Fibroblast of the aortic adventitia (primary cell): ENCODE results near the gene CALHM5. TPM values are rescaled to one million over a fixed set of nuclear protein-coding genes. Genes with fewer than 3 reads are reported as not detected.

Experiments
- DNase-seq: peaks from one replicate; pipeline ENCODE4 v3.0.0-alpha.2; 2010; ENCODE audit warnings: low read depth
- H3K4me3 ChIP-seq: 2 replicates; pipeline ENCODE4 v1.5.1; 2011; ENCODE audit warnings: low read depth, mild to moderate bottlenecking, control low read depth, low read length, moderate library complexity
- total RNA-seq: library from RNA; depleted of rRNA; stranded (reverse); fragments of >200 nt; gene quantifications from 2 replicates; pipeline ENCODE4 v1.2.3, GENCODE V29; 2012; ENCODE audit warnings: low replicate concordance
- TF ChIP-seq, protein P1 (sequence below): IDR thresholded peaks from 2 replicates; pipeline ENCODE4 v1.5.1; 2011; ENCODE audit warnings: mild to moderate bottlenecking, low read length, control low read depth, inconsistent platforms; ENCODE audit not compliant: insufficient read depth

The CALHM5 gene
- total RNA-seq, 1 donor = 8.2 TPM

GRCh38 chr6:116543149-116543548, 31.7 kb downstream of the CALHM5 start:
- TF ChIP-seq, protein P1, sequence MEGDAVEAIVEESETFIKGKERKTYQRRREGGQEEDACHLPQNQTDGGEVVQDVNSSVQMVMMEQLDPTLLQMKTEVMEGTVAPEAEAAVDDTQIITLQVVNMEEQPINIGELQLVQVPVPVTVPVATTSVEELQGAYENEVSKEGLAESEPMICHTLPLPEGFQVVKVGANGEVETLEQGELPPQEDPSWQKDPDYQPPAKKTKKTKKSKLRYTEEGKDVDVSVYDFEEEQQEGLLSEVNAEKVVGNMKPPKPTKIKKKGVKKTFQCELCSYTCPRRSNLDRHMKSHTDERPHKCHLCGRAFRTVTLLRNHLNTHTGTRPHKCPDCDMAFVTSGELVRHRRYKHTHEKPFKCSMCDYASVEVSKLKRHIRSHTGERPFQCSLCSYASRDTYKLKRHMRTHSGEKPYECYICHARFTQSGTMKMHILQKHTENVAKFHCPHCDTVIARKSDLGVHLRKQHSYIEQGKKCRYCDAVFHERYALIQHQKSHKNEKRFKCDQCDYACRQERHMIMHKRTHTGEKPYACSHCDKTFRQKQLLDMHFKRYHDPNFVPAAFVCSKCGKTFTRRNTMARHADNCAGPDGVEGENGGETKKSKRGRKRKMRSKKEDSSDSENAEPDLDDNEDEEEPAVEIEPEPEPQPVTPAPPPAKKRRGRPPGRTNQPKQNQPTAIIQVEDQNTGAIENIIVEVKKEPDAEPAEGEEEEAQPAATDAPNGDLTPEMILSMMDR = no peak
- no peak overlapping the region for H3K4me3 ChIP-seq
- no peak for DNase-seq

DNA sequence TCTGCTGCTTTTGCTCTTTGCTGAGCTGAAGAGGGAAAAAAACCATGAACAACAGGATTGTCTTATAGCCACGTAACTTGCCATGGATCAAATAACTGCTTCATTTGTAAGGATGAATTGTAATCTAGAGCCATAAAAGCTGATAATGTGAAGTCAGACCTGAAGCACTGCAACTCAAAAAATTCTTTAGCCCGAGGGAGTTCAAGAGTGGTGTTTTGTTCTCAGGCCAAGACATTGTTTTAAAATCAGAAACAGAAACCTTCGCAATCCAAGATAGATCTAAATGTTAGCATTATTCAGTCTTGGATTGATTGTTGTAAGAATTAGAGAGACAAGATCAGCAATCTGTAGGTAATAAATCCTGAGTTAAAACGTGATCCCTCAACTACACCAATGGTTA, 34.2 kb downstream of the CALHM5 start, which contains the start of gene TRAPPC3L:
Gene TRAPPC3L (minus strand): TSS at position 34 of the 400 bp plus-strand sequence. CDS start 170 bp downstream, outside the sequence.
- peak; percentile 56 for DNase-seq
- TF ChIP-seq, protein P1 = no peak
- H3K4me3 ChIP-seq = no peak within 1 kb of the TSS

- TF ChIP-seq, protein P1 = no peak
- no peak for DNase-seq
- H3K4me3 ChIP-seq = no peak overlapping the region
Observed at GRCh38 chr6:116547358-116547757, 35.9 kb downstream of the CALHM5 start.

DNA sequence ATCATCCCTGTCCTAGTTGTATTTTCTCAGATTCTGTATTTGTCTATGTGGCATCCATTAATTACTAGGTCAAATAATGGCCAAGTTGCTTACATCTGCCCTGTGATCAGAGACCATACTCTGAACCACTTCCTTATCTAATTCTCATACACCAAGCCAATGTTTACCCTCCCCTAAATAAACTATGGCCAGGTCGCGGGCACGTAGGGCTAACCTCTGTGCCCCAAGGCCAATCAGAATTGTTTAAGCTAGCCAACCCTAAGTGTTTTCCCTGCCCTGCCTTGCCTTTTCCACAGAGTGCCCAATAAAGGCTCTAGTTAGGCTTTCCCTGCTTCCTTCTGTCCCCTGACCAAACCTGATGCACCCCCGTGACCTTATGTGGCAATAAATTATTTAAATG, 39.4 kb downstream of the CALHM5 start:
- TF ChIP-seq, protein P1 = no peak
- H3K4me3 ChIP-seq = no peak overlapping the region
- no peak for DNase-seq

GRCh38 chr6:116553451-116553850, 42.0 kb downstream of the CALHM5 start, which contains the start of gene CALHM4:
CALHM4 (plus strand) TSS chr6:116553751; CDS start chr6:116553794, 43 bp downstream.
- H3K4me3 ChIP-seq = no peak within 1 kb of the TSS
- TF ChIP-seq, protein P1 = no peak

GRCh38 chr6:116556065-116556464, 44.6 kb downstream of the CALHM5 start:
- peak; percentile 87 for DNase-seq
- no peak overlapping the region for H3K4me3 ChIP-seq
- TF ChIP-seq, protein P1 = no peak

More at GRCh38 chr6:116553451-116553850, 42.0 kb downstream of the CALHM5 start, which contains the start of gene CALHM4:
- no peak for DNase-seq
